ENCODE data around the gene MLC1. TPM values are rescaled to one million over a fixed set of nuclear protein-coding genes. Genes with fewer than 3 reads are reported as not detected.

Gene MLC1
- not detected in 2 replicates for total RNA-seq (2014; rRNA removed; shearing (Covaris generic))
- polyA plus RNA-seq (2014; cell fraction: nucleus; rRNA removed), result not detected in 2 replicates

DNA sequence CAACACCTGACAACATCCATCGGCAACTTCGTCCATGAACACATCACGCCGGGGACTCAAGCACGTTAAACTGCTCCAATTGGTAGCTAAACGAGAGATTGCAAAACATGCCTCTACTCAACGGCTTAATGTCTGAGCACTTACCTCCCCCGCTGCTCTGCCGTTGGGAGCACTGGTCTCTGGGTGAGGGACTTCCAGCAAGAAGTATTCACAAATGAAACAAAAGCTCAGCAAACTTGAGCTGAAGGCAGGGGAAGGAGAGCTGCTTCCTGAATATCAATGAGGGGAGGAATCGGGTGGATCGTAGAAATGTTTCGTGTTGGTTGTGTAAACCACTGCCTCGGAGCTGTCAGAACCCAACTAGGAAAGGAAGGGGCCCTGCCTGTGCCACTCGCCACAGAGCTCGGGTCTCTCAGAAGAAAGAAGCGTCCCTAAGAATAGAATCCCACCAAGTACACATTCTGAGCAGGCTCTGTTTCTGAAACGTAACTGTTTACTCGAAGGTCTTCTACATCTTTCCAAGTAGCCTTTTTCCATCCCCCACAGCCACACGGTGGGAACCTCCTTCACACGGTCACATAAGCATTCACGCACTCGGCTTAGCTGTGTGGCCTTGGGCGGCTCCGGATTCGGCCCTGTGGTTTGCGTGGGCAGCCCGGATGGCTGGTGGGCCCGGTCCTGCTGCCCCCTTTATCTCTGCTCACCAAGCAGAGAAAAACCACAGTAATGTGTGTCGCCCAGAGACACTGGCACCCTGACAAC lies at the start of gene MLC1:
Gene MLC1, minus strand, starts transcription at position 216 of the 762 bp plus-strand sequence. CDS start 524 bp downstream, outside the sequence.
- DNase-seq (ENCODE audit: extremely low read depth, low read depth), result no peak

DNA sequence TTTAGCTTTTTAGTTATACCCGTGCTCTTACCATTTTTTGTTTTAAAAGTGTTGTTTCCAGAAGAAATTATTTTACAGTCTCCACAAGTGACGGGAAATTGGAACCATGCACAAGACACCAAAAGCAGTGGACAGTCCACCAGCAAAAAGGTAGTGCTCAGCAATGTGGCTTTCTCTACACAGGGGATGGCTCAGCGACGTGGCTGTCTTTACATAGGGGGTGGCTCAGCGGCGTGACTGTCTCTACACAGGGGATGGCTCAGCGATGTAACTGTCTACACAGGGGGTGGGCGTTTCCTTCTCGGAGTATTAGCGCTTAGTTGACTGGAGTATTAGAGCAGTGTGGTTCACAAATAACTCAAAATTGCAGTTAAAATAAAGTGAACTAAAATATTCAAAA lies 49.3 kb upstream of the MLC1 start:
- DNase-seq (ENCODE audit: extremely low read depth, low read depth), result no peak

DNA sequence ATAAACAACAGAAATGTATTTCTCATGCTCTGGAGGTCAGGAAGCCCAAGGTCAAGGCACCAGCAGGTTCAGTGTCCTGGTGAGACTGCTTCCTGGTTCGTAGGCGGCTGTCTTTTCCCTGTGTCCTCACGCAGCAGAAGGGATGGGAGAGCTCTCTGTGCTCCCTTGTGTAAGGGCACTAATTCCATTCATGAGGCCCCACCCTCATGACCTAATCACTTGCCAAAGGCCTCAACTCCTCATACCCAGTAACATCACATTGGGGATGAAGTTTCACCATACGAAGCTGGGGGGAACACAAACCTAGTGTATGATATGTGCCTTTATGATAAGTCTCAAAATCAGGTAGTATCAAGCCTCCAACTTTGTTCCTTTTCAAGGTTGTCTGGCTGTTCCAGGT lies 46.7 kb upstream of the MLC1 start:
- DNase-seq (ENCODE audit: extremely low read depth, low read depth), result no peak

DNA sequence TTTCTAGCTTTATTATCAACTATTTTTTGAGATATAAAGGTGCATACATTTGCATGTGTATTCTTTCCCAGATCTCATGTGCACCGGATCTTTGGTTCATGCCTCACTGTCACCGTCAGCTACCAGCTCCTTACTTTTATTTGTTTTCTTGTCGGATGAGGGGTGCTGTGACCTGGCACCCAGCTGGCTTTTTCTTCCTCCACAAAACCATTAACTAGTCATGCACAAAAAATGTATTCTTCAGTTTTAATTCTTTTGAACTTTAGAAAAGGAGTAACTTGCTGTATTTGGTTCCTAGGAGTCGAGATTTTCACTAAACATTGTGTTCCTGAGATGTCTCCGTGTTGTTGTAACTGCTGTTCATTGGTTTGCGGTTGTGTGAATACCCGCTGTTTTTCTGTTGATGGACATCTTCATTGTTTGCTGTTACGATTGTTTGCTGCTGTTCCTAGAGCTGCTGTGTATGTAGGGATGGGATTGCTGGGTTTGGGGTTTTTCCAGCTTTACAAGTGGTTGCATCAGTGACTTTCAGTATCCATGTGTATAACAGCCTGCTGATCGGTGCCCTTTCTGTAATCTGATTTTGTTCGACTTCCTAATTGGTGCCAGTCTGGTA lies 44.0 kb upstream of the MLC1 start:
- no peak for DNase-seq (ENCODE audit: extremely low read depth, low read depth)

DNA sequence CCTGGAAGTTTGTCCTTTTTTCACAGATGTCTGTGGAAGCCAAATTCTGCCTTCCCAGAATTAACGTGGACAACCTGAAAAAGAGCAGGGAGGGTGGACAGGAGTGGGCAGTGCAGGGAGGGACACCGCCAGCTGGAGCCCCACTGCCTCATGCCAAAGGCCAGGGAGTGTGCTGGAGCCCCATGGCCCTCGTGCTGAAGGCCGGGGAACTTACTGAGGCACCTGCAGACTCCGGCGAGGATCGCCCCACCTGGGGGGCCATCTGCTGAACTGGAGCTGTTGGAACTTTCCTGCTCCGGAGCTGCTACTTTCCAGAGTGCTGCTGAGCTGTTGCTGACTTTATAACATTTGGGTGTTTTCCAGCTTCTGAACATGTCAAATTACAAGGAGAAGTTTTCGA lies 39.8 kb upstream of the MLC1 start:
- DNase-seq (ENCODE audit: extremely low read depth, low read depth), result no peak

DNA sequence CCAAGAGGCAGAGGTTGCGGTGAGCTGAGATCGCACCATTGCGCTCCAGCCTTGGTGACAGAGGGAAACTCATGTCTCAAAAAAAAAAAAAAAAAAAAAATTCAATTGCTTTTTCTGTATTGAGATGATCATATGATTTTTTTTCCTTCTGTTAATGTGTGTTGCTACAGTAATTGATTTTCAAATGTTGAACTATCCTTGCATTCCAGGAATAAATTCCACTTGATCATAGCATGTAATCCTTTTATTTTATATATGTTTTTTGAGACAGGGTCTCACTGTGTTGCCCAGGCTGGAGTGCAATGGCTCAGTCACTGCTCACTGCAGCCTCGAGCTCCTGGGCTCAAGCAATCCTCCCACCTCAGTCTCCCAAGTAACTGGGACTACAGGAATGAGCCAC lies 37.9 kb upstream of the MLC1 start:
- DNase-seq (ENCODE audit: extremely low read depth, low read depth), result no peak

DNA sequence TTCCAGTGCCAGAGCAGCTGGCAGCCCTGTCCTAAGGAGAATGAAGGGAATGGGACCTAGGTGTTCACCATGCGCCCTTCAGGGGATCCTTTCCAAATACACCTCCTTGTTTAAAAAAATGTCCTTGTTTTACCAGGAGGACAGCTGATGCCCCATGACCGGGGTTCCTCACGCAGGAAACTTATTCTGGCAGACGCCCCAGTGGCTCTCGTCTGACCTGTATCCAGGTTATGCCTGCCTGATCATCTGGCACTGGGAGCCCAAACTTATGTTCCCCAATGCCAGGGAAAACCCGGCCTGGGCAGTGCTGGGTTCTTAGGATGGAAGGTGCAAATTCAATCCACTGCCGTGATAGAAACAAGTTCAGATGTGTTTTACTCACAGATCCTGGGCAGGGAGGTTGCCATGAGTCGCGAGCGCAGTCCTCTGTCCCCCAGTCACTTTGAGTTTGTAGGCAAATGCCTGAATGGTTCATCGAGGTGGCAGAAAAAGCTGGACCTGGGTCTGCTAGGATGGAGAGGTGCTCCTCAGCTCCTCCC lies 36.0 kb upstream of the MLC1 start:
- no peak for DNase-seq (ENCODE audit: extremely low read depth, low read depth)

DNA sequence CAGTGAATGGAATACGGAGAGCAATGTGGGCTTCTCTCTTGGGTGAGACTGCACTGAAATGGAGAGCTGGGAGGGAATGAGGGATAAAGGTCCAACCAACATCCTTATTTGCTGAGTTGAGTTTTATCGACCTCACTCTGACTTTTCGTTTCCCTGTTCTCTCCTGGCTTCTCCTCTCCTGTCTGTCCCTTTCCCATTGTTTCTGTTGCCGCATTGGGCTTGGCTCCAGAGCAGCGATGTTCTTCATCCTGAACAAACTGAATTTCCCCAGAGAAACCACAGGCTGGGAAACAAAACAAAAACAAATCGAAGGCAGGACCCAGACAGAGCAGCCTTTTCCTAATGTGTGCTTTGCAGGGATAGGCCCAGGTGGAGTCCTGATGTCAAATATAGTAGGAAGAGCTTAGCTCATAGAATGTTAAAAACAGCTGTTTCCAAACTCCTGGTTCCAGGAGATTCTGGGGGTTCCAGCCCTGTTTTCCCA lies 34.6 kb upstream of the MLC1 start:
- DNase-seq (ENCODE audit: extremely low read depth, low read depth), result no peak

DNA sequence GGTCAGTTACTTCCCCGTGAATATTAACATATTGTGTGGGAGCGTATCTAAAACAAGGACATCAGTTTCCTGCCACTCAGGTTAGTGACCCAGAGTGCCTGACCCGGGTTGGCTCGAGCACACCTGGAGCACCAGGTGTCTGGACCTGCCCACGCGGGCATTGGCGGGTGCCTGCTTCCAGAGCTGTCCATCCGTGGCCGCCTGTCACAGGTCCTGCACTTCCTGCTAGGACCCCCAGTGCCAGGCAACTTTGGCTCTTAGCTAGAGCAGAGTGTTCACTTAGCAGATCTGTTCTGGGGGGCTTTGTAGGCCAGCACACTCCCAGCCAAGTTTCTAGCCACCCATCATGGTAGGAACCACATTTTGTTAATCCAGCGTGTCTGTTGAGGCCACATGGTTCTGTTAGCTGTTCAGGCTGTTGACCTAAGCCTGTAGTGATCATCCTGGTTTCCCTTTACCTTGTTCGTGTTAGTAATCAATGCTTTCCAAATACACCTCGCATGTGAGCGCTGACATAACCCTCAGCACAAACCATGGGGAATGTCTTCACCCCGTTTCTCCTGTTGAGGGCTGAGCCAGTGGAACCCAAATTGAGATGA lies 34.0 kb upstream of the MLC1 start:
- no peak for DNase-seq (ENCODE audit: extremely low read depth, low read depth)

DNA sequence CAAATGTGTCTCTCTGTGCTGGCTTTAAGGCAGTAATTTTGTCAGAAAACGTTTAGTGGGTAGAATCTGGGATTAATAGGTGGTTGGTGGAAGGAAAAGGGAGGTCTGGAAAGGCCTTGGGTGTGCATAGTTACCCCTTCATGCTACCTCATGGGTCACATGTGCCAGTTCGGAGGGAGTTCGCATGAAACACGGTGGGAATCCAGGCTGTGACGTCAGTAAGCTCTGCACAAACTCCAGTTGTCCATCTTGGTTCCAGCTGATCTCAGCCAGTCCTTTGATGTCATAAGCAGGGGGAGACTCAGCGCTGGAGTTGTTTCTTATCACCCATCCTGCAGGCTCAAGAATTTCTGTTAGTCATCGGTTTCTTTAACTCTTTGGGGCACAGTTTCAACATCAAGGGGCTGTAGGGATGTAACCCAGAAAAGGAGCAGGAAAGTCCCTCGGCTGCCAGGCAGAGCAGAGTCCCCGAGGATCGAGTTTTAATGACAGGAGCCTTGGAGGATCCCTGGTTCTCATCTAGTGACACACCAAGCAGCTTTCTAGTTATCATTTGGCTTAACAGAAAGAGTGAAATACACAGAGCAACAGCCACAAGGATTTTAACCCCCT lies 33.4 kb upstream of the MLC1 start:
- no peak for DNase-seq (ENCODE audit: extremely low read depth, low read depth)

DNA sequence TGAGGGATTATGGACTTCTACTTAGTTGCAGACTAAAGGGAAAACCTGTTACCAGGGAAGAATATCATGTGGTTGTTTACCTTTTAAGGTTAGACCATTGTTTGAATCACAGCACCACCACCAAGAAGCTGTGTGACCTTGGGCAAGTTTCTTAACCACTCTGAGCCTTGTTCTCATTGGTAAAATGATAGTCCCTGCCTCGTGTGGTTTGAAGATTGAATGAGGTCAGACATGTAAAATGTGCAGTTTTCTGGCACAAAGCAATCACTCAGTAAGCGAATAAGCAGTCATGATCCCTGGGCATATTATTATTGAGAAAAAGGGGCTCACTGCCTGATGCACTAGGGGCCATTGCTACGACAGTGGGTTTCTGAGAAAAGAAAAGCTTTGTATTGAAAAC lies 32.9 kb upstream of the MLC1 start:
- DNase-seq (ENCODE audit: extremely low read depth, low read depth), result no peak

DNA sequence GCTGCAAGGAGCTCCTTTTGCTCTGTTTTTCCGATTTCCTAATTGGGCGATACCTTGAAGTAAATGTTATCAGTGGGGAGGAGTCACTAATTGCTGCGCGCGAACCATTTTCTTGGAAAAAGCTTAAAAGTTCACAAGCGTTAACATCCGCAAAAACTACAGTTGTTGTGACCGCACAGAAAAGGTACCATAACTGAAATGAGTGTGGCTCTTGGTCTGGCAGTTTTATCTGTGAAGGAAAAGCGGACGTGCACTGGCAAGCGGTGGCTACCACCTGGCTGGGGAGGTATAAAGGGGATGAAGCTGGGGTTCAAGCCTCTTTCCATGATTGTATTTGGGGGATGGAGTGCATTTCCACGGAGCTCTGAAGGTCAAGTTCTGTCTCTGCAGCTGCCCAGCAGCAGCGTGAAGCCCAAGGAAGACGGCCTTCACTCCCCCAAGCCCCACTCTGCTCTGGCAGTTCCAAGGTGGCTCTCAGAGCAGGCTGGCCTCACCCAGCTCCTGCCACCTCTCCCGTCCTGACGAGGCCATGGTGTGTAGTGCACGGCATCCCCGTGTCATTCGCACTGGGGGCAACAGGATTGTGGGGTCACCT lies 32.0 kb upstream of the MLC1 start:
- no peak for DNase-seq (ENCODE audit: extremely low read depth, low read depth)

DNA sequence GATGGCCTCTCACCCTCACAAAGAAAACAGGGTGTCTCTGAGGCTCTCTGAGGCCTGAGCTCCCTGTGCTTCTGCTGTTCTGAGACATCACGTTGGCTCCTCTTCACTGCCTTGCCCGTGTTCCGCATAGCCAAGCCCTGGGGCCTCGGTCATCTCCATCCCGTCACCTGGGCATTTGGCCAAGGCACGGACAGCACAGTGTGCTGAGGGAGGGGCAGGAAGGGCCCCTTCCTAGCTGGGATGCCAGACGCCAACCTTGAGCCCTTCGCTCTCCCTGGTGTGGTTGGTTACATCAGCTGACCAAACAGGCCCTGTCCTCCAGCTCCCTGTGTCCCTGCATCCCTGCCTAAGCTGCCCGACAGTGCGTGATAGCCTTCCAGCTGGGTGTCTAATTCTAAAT lies 30.5 kb upstream of the MLC1 start:
- DNase-seq (ENCODE audit: extremely low read depth, low read depth), result no peak

DNA sequence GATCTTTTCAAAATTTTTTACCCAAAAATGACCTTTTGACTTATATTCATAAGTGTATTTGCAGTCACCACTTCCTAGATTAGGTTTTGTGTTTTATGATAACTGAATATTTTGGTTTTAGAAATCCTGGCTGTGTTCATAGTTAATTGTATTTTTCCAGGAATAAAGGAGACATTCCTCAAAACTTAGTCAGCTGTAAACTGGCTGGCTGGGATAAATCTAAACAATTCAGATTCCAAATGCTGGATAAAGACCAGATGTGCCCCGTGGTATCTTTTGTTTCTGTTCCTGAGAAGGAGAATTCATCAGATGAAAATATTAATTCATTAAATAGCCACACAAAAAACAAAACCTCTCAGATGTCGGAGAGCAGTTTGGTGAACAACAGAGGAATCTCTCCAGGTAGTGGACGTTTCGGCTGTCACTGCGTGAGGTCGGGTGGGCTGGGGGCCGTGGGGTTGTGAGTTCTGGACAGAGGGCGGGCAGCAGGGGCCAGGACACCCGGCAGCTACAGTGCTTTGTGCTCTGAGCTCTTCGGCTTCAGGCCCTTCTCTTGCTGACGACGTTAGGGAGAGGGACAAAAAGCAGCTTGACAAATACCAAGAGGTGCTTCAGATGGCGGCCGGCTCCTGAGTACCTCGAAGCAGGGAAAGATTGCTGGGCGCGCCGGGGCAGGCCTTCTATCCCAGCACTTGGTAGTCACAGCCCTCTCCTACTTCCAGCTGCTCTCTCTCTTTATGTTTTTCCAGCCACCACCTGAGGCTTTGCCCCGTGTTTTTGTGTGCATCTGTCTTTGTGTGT lies 29.2 kb upstream of the MLC1 start:
- no peak for DNase-seq (ENCODE audit: extremely low read depth, low read depth)

DNA sequence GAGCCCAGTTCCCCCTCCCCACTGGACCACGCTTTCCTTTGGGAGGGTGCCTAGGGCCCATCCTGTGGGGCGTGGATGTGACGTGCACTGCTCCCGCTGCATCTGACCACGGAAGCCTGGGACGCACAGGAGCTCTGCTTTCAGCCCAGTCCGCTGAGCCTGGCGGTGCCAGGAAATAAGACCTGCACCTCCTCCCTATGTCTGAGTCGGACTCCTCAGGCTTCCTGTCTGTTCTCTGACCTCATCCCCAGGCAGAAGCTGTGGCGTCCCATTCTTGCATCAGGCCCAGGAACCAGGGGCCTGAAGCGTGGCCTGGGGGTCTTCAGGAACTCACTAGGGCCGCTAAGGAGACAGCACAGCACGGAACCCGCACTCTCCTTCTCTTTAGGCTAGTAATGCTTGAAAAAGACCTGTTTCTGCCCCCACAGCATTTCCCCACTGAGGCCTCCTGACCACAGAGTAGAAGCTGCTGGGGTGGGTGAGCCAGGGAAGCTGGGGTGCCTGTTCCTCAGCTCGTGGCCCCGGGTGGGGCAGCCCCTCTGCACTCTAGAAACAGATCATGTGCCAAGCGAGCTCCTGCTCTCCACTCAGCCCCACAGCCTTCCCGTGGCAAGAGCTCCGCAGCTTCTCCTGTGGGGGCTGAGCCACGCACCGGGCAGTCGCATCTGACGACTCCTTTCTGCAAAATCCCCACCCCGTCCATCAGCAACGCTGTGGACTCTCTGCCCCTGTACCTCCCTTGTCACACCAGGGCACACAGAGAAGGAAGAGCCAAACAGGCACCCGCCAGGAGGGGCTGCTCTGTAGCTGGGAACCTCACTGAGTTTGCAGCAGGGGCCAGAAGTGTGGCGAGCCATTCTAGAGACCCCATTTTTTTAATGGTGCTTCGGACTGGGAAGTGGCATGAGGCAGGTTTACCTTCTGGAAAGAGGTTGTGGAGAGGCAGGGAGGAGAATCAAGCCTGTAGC lies 27.2 kb upstream of the MLC1 start:
- no peak for DNase-seq (ENCODE audit: extremely low read depth, low read depth)

DNA sequence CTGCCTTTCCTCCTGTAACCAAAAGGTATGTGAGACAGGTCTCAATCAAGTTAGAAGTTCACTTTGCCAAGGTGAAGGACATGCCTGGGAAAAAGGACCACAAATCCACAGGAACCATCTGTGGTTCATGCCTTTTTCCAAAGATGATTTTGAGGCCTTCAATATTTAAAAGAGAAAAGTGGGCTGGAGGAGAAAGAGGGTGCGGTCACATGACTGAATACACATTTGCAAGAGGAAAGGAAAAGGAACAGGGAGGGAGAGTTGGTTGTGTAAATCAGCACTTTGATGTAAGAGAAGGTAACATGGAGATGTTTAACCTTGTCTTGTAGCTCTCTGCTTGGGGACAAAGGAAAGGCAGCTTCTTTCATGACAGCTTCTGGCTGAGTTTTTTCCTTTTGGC lies 25.8 kb upstream of the MLC1 start:
- no peak for DNase-seq (ENCODE audit: extremely low read depth, low read depth)

DNA sequence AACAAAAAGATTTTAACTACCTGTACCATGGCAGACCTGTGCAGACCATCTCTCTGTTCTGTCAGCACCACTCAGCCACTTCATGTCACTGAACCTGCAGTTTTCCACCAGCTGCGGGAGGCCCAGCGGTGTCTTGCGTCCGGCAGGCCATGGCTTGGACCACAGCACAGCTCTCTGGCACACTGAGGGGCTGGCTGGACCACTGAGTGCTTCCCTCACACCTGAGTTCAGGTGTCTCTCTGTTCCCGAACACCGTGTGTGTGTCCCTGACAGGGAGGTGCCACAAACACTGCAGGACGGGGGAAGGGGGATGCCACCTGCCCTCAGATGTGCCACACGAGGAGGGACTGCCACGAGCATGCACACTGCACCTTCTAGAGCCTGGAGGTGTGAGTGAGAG lies 22.3 kb upstream of the MLC1 start:
- DNase-seq (ENCODE audit: extremely low read depth, low read depth), result no peak

DNA sequence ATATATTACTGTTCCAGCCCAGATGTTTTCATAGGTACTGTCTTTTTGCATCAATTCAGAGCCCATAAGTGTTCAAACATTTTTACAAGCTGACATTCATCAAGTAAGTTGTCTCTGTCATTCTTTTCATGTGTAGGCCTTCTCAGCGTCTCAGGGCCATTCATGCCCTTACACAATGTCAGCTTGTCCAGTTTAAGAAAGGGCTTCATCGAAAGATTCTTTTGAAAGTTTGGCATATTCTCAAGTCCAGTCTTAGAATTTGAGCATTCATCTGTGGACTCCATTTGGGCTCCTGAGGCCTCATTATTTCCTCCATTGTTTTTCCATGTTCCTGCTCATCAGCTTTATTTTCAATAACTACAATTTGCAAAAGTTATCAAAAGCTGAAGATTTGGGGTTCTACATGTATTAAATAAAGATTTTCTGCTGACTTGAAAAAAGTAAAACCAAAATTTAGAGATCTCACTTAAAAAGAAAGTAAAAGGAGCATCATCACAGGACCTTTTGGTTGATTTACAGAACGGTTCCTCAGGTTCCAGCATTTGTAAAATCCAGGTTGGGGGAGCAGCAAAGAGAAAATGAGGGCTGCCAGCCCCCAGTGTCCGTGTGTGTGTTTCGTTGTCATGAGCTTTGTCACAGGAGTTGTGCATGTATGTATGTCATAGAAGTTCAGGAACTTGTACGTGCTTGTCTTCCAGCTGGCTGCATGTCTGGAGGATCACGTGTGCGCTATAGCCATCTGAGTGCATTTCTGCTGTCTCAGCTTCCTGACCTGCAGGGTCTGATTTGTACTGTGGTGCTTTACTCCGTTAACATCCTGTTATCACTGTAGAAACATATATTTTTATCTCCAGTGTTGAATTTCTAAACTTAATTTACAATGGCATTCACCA lies 20.2 kb upstream of the MLC1 start:
- DNase-seq (ENCODE audit: extremely low read depth, low read depth), result no peak

Data from NCI-H460 (cell line).